Spleen (tissue), 11 donors: ENCODE data around the gene TNNI3K. TPM values are rescaled to one million over a fixed set of nuclear protein-coding genes. Genes with fewer than 3 reads are reported as not detected.
A peak's percentile ranks its signal among the peaks of the same experiment; 100 is the strongest.

Source experiments
- DNase-seq: peaks from one replicate; pipeline ENCODE4 v3.0.0-alpha.2; 2020
- H3K27ac ChIP-seq, 8 donors: fragments of 200-600 bp; sonication (generic) in 7 of 8; 1 replicate in 4 of 8; 2 replicates in 4 of 8; pipeline versions ENCODE4 v1.5.0 to v1.8.0; 2016 to 2021; ENCODE audit warnings: inconsistent platforms in 4 of 8, mild to moderate bottlenecking in 4 of 8, moderate library complexity in 1 of 8
- H3K27me3 ChIP-seq, 7 donors: fragments of 200-600 bp; sonication (generic) in 6 of 7; replicated peaks in 1 of 7; 1 replicate in 4 of 7; 2 replicates in 3 of 7; pipeline versions ENCODE4 v1.5.0 to v1.8.0; 2016 to 2021; ENCODE audit warnings: inconsistent platforms in 3 of 7, mild to moderate bottlenecking in 1 of 7
- H3K36me3 ChIP-seq, 6 donors: fragments of 200-600 bp; sonication (generic) in 5 of 6; 1 replicate in 4 of 6; 2 replicates in 2 of 6; pipeline versions ENCODE4 v1.5.0 to v1.8.0; 2016 to 2021; ENCODE audit warnings: inconsistent platforms in 2 of 6
- H3K4me1 ChIP-seq, 6 donors: fragments of 200-600 bp; sonication (generic) in 5 of 6; 1 replicate in 3 of 6; 2 replicates in 3 of 6; pipeline versions ENCODE4 v1.5.0 to v1.8.0; 2016 to 2021; ENCODE audit warnings: inconsistent platforms in 3 of 6
- H3K4me3 ChIP-seq, 8 donors: fragments of 200-600 bp; sonication (generic) in 7 of 8; 1 replicate in 4 of 8; 2 replicates in 4 of 8; pipeline versions ENCODE4 v1.5.0 to v1.8.0; 2016 to 2021; ENCODE audit warnings: inconsistent platforms in 4 of 8, mild to moderate bottlenecking in 4 of 8, moderate library complexity in 2 of 8
- H3K9me3 ChIP-seq, 8 donors: fragments of 200-600 bp; sonication (generic) in 7 of 8; 1 replicate in 4 of 8; 2 replicates in 4 of 8; pipeline versions ENCODE4 v1.5.0 to v1.8.0; 2016 to 2021; ENCODE audit warnings: inconsistent platforms in 4 of 8
- CTCF ChIP-seq, 11 experiments: fragments of 200-600 bp in 7 of 11; fragments of 450-650 bp in 4 of 11; sonication (generic) in 4 of 11; IDR thresholded peaks in 8 of 11; conservative IDR thresholded peaks in 3 of 11; 1 replicate in 7 of 11; 2 replicates in 4 of 11; pipeline versions ENCODE4 v1.4.0 to v1.8.0; 2016 to 2021; ENCODE audit warnings: antibody characterized with exemption in 11 of 11, inconsistent platforms in 4 of 11, mild to moderate bottlenecking in 1 of 11
- POLR2A ChIP-seq, 3 donors: fragments of 450-650 bp; IDR thresholded peaks; one replicate each; pipeline ENCODE4 v1.5.1; 2017; ENCODE audit warnings: antibody characterized with exemption in 3 of 3, mild to moderate bottlenecking in 1 of 3
- POLR2AphosphoS5 ChIP-seq, 3 donors: sonication (generic); formaldehyde crosslinking; IDR thresholded peaks; one replicate each; pipeline ENCODE4 v1.5.1; 2017; ENCODE audit warnings: antibody characterized with exemption in 3 of 3
- WGBS, 5 donors: extraction: QIAGEN DNeasy Blood & Tissue Kit in 3 of 5; methylation state at CpG; one replicate each; pipeline versions ENCODE4 v1.1.5 to v1.1.7; 2013 to 2018; 5-methylcytosine and 5-hydroxymethylcytosine counted together
- intact Hi-C: fragments of 100-400 bp; cut with DNase I; formaldehyde crosslinking; loops from one replicate; pipeline ENCODE4 v1.15.0; 2023; ENCODE audit warnings: low total_unique reads
- polyA plus RNA-seq, 3 donors: library from polyadenylated mRNA; stranded (reverse); fragments of 200-250 nt; gene quantifications; one replicate each; pipeline ENCODE4 v1.2.1, GENCODE V29; 2013
- total RNA-seq, 7 donors: library from RNA; depleted of rRNA in 3 of 7; stranded (reverse); fragments of >200 nt in 3 of 7; fragmentation: NEBNext Ultra II Directional in 4 of 7; extraction: Animal tissue kit (Norgen Biotek cat#: 25700) in 4 of 7; gene quantifications; one replicate each; pipeline versions ENCODE4 v1.1.0 to v1.2.1, GENCODE V29; 2016 to 2021
- donor health status: healthy with polysubstance abuse.
- donor health status: DM: no; HTN: no; CAD: no; lungs with moderate emphysema.
- donor health status: DM: no; HTN: no; CAD: no.
- donor health status: Bipolar disorder and iron deficiency.
- donor health status: healthy.
- donor health status: DM: no; HTN: no; CAD: no.
- donor health status: DM: yes; HTN: yes; CAD: no.

The TNNI3K gene
- total and polyA plus RNA-seq, 10 donors, result 0.41 to 6.2 (median 2.8) TPM; not detected in 1

DNA sequence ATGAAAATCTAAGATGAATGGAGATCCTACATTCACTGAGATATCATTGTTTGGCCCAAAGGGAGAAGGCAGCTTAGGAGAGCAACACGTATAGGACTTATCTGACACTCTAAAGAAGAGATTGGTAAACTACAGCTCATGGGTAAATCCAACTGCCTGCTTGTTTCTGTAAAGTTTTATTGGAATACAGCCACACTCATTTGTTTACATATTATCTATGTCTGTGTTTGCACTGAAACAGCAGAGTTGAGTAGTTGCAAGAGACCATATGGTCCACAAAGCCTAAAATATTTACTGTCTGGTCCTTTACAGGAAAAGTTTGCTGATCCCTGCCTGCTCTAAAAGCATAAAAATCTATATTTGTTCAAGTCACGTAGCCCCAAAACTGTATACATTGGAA lies 291.5 kb downstream of the TNNI3K start:
- WGBS, 5 donors, result 65 to 80% (median 71%) methylated on average over 2 of the region's 2 CpGs
- H3K36me3 ChIP-seq, result no peaks in the 10 kb centered on the region

GRCh38 chr1:74528123-74528522 lies 292.9 kb downstream of the TNNI3K start:
- H3K4me3 ChIP-seq, result no peak overlapping the region
- H3K27ac ChIP-seq, result no peak overlapping the region
- no peaks in the 10 kb centered on the region for H3K9me3 ChIP-seq
- no peaks in the 10 kb centered on the region for H3K4me1 ChIP-seq
- no peaks in the 10 kb centered on the region for H3K36me3 ChIP-seq
- no peak for TF ChIP-seq CTCF (IDR thresholded peaks at IDR 0.05 in 8 of 11, conservative IDR thresholded peaks at IDR 0.05 in 3 of 11)
- TF ChIP-seq POLR2A (IDR thresholded peaks at IDR 0.05), result no peak
- no peak for TF ChIP-seq POLR2AphosphoS5 (IDR thresholded peaks at IDR 0.05)
- intact Hi-C loops, result no loop called here
- peak; percentile 58 for DNase-seq
- WGBS, 5 donors, result 83 to 96% (median 86%) methylated on average over 4 of the region's 4 CpGs
- peaks cover 0 to 3% (median 0%) of the 10 kb centered on the region in 7 donors for H3K27me3 ChIP-seq

More for the DNA sequence above, 291.5 kb downstream of the TNNI3K start:
- Histone ChIP-seq H3K27me3 (peaks cover 0 to 3% (median 0%) of the 10 kb centered on the region in 7 donors), H3K9me3 (no peaks in the 10 kb centered on the region), H3K4me1 (no peaks in the 10 kb centered on the region), H3K4me3 (no peak overlapping the region), H3K27ac (no peak overlapping the region)
- no peak for TF ChIP-seq POLR2A (IDR thresholded peaks at IDR 0.05)
- no peak for TF ChIP-seq POLR2AphosphoS5 (IDR thresholded peaks at IDR 0.05)
- TF ChIP-seq CTCF (IDR thresholded peaks at IDR 0.05 in 8 of 11, conservative IDR thresholded peaks at IDR 0.05 in 3 of 11), result no peak
- intact Hi-C loops, result no loop called here
- no peak for DNase-seq

GRCh38 chr1:74530892-74531291 lies 295.7 kb downstream of the TNNI3K start:
- intact Hi-C loops, result no loop called here
- no peak overlapping the region for H3K27ac ChIP-seq
- DNase-seq, result no peak
- TF ChIP-seq POLR2A (IDR thresholded peaks at IDR 0.05) (no peak), POLR2AphosphoS5 (IDR thresholded peaks at IDR 0.05) (no peak), CTCF (IDR thresholded peaks at IDR 0.05 in 8 of 11, conservative IDR thresholded peaks at IDR 0.05 in 3 of 11) (no peak)
- H3K9me3 ChIP-seq, result no peaks in the 10 kb centered on the region
- peaks cover 0 to 3% (median 0%) of the 10 kb centered on the region in 7 donors for H3K27me3 ChIP-seq
- no peaks in the 10 kb centered on the region for H3K4me1 ChIP-seq
- no peak overlapping the region for H3K4me3 ChIP-seq
- H3K36me3 ChIP-seq, result no peaks in the 10 kb centered on the region

GRCh38 chr1:74531796-74532195 lies 296.6 kb downstream of the TNNI3K start:
- TF ChIP-seq POLR2A (IDR thresholded peaks at IDR 0.05) (no peak), CTCF (IDR thresholded peaks at IDR 0.05 in 8 of 11, conservative IDR thresholded peaks at IDR 0.05 in 3 of 11) (no peak), POLR2AphosphoS5 (IDR thresholded peaks at IDR 0.05) (no peak)
- no peak overlapping the region for H3K4me3 ChIP-seq
- H3K9me3 ChIP-seq, result no peaks in the 10 kb centered on the region
- H3K27me3 ChIP-seq, result peaks cover 0 to 3% (median 0%) of the 10 kb centered on the region in 7 donors
- H3K27ac ChIP-seq, result no peak overlapping the region
- no peak for DNase-seq
- intact Hi-C loops, result no loop called here
- WGBS, 5 donors, result 76 to 90% (median 88%) methylated on average over 1 of the region's 1 CpG
- H3K4me1 ChIP-seq, result no peaks in the 10 kb centered on the region
- H3K36me3 ChIP-seq, result no peaks in the 10 kb centered on the region
